H1 (cell line): ENCODE measurements around the gene TMBIM6. TPM values are rescaled to one million over a fixed set of nuclear protein-coding genes. Genes with fewer than 3 reads are reported as not detected.
A peak's percentile ranks its signal among the peaks of the same experiment; 100 is the strongest.

Experiments
- CTCF ChIA-PET: fragments of 300-600 bp; sonication (Branson Sonifier 250); formaldehyde crosslinking; loops from one replicate; lab custom pipeline; 2021; ENCODE audit not compliant: partially characterized antibody; lab: Charles Lee
- POLR2A ChIA-PET: fragments of 300-600 bp; sonication (Branson Sonifier 250); formaldehyde crosslinking; loops from one replicate; lab custom pipeline; 2021; ENCODE audit warnings: inconsistent platforms; ENCODE audit not compliant: partially characterized antibody; lab: Charles Lee
- DNase-seq, 2 experiments: peaks; one replicate each; pipeline versions ENCODE4 v3.0.0 to v3.0.0-alpha.2; 2010 to 2022; ENCODE audit warnings: low spot score in 2 of 2, low read depth in 1 of 2, mixed read lengths in 1 of 2
- FAIRE-seq: peaks from 2 replicates; lab custom pipeline; 2011; peaks lifted over from hg19 to GRCh38; lab: Jason Lieb, UNC
- H2AFZ ChIP-seq: 2 replicates; pipeline ENCODE4 v1.8.1; 2012; ENCODE audit warnings: low read length, inconsistent platforms
- H2AK5ac ChIP-seq: 2 replicates; pipeline ENCODE4 v1.6.1; 2013; ENCODE audit warnings: low read depth, low read length
- H2BK120ac ChIP-seq: replicated peaks from 2 replicates; pipeline ENCODE3; 2013; ENCODE audit warnings: low read depth, low read length, inconsistent platforms
- H2BK12ac ChIP-seq: 2 replicates; pipeline ENCODE4 v1.6.1; 2013; ENCODE audit warnings: low read depth, low read length
- H2BK15ac ChIP-seq: 2 replicates; pipeline ENCODE4 v1.6.1; 2013; ENCODE audit warnings: low read length
- H2BK20ac ChIP-seq: 2 replicates; pipeline ENCODE4 v1.6.1; 2013; ENCODE audit warnings: low read length
- H2BK5ac ChIP-seq: 2 replicates; pipeline ENCODE4 v1.6.1; 2013; ENCODE audit warnings: low read depth, low read length
- H3K14ac ChIP-seq: 2 replicates; pipeline ENCODE4 v1.6.1; 2013; ENCODE audit warnings: inconsistent platforms; ENCODE audit not compliant: insufficient read length
- H3K18ac ChIP-seq: 2 replicates; pipeline ENCODE4 v1.6.1; 2013; ENCODE audit warnings: low read length; ENCODE audit errors: extremely low read depth
- H3K23ac ChIP-seq: 2 replicates; pipeline ENCODE4 v1.6.1; 2013; ENCODE audit warnings: inconsistent platforms; ENCODE audit not compliant: insufficient read length
- H3K23me2 ChIP-seq: 2 replicates; pipeline ENCODE4 v1.6.1; 2013; ENCODE audit warnings: low read depth, low read length
- H3K27ac ChIP-seq: 2 replicates; pipeline ENCODE4 v1.6.1; 2011; ENCODE audit warnings: low read depth, low read length, inconsistent platforms
- H3K27me3 ChIP-seq, 4 experiments: replicated peaks in 1 of 4; 1 replicate in 1 of 4; 2 replicates in 3 of 4; pipeline versions ENCODE4 v1.6.1 to v1.8.1; 2011 to 2013; ENCODE audit warnings: low read length in 3 of 4, mild to moderate bottlenecking in 3 of 4, inconsistent platforms in 2 of 4, mixed read lengths in 2 of 4, moderate library complexity in 1 of 4; ENCODE audit not compliant: control insufficient read depth in 3 of 4, insufficient read depth in 3 of 4; ENCODE audit errors: extremely low read depth in 1 of 4
- H3K36me3 ChIP-seq, 4 experiments: 2 replicates each; pipeline versions ENCODE4 v1.6.1 to v1.8.1; 2011 to 2013; ENCODE audit warnings: mild to moderate bottlenecking in 4 of 4, low read length in 3 of 4, moderate library complexity in 2 of 4, control low read depth in 1 of 4, inconsistent platforms in 1 of 4; ENCODE audit not compliant: insufficient read depth in 4 of 4, control insufficient read depth in 2 of 4
- H3K4ac ChIP-seq: replicated peaks from 2 replicates; pipeline ENCODE3; 2013; ENCODE audit warnings: low read length, low read depth, mixed read lengths, inconsistent platforms; ENCODE audit not compliant: insufficient read length
- H3K4me1 ChIP-seq, 4 experiments: replicated peaks in 1 of 4; 1 replicate in 1 of 4; 2 replicates in 3 of 4; pipeline versions ENCODE4 v1.6.1 to v1.8.1; 2011 to 2013; ENCODE audit warnings: low read length in 3 of 4, inconsistent platforms in 2 of 4, mixed read lengths in 1 of 4; ENCODE audit not compliant: insufficient read depth in 4 of 4, control insufficient read depth in 3 of 4
- H3K4me2 ChIP-seq, 2 experiments: 2 replicates each; pipeline versions ENCODE4 v1.6.1 to v1.8.1; 2011 to 2013; ENCODE audit warnings: low read depth in 2 of 2, low read length in 2 of 2, control low read depth in 1 of 2, inconsistent platforms in 1 of 2, mild to moderate bottlenecking in 1 of 2; ENCODE audit not compliant: insufficient read depth in 1 of 2
- H3K4me3 ChIP-seq, 4 experiments: fragments of 200-600, 300-600 bp in 1 of 4; sonication (generic), shearing (Covaris generic), sonication (Bioruptor Twin) in 1 of 4; 2 replicates each; pipeline versions ENCODE4 v1.5.1 to v1.8.1; 2011 to 2016; ENCODE audit warnings: low read length in 4 of 4, low read depth in 3 of 4, control low read depth in 2 of 4, inconsistent platforms in 2 of 4, mild to moderate bottlenecking in 2 of 4, mixed read lengths in 1 of 4, moderate library complexity in 1 of 4; ENCODE audit not compliant: insufficient read depth in 2 of 4; ENCODE audit errors: extremely low read depth in 1 of 4
- H3K56ac ChIP-seq: replicated peaks from 2 replicates; pipeline ENCODE3; 2013; ENCODE audit warnings: low read depth, mild to moderate bottlenecking, mixed read lengths, low read length, inconsistent platforms; ENCODE audit not compliant: insufficient read length
- H3K79me1 ChIP-seq: 2 replicates; pipeline ENCODE4 v1.6.1; 2013; ENCODE audit warnings: low read depth, low read length, control low read depth
- H3K79me2 ChIP-seq, 2 experiments: 2 replicates each; pipeline versions ENCODE4 v1.6.1 to v1.8.1; 2012 to 2013; ENCODE audit warnings: low read length in 2 of 2, mild to moderate bottlenecking in 2 of 2, inconsistent platforms in 1 of 2; ENCODE audit not compliant: insufficient read depth in 2 of 2, control insufficient read depth in 1 of 2
- H3K9ac ChIP-seq, 4 experiments: replicated peaks in 1 of 4; 1 replicate in 1 of 4; 2 replicates in 3 of 4; pipeline versions ENCODE4 v1.6.1 to v1.8.1; 2011 to 2013; ENCODE audit warnings: low read depth in 3 of 4, low read length in 3 of 4, control low read depth in 2 of 4, mild to moderate bottlenecking in 2 of 4, moderate library complexity in 2 of 4, inconsistent platforms in 1 of 4; ENCODE audit errors: extremely low read depth in 1 of 4
- H3K9me3 ChIP-seq, 2 experiments: 2 replicates each; pipeline versions ENCODE4 v1.6.1 to v1.8.1; 2012 to 2013; ENCODE audit warnings: mild to moderate bottlenecking in 2 of 2, moderate library complexity in 2 of 2, control low read depth in 1 of 2, inconsistent platforms in 1 of 2, low read depth in 1 of 2, low read length in 1 of 2, mixed read lengths in 1 of 2; ENCODE audit not compliant: insufficient read depth in 2 of 2
- H4K20me1 ChIP-seq, 2 experiments: replicated peaks in 1 of 2; 2 replicates each; pipeline versions ENCODE3 to v1.8.1; 2011 to 2013; ENCODE audit warnings: inconsistent platforms in 2 of 2, low read length in 2 of 2, mild to moderate bottlenecking in 1 of 2; ENCODE audit not compliant: insufficient read depth in 2 of 2, control insufficient read depth in 1 of 2
- H4K5ac ChIP-seq: 2 replicates; pipeline ENCODE4 v1.6.1; 2013; ENCODE audit warnings: low read length, low read depth, mixed read lengths, inconsistent platforms; ENCODE audit not compliant: insufficient read length
- H4K8ac ChIP-seq: 2 replicates; pipeline ENCODE4 v1.8.0; 2013; ENCODE audit warnings: mild to moderate bottlenecking, moderate library complexity, low read length, inconsistent platforms; ENCODE audit not compliant: insufficient read depth; ENCODE audit errors: extremely low read depth
- H4K91ac ChIP-seq: replicated peaks from 2 replicates; pipeline ENCODE3; 2013; ENCODE audit warnings: low read length, mixed read lengths, inconsistent platforms; ENCODE audit not compliant: insufficient read length
- FOSL1 ChIP-seq: IDR thresholded peaks from 2 replicates; pipeline ENCODE4 v1.6.1; 2011; ENCODE audit warnings: mild to moderate bottlenecking, low read depth, low read length, moderate library complexity; ENCODE audit not compliant: insufficient read depth
- HDAC2 ChIP-seq, 2 experiments: fragments of 300-600 bp in 1 of 2; sonication (generic) in 1 of 2; IDR thresholded peaks; 2 replicates each; pipeline ENCODE4 v1.6.1; 2011 to 2012; ENCODE audit warnings: low read depth in 2 of 2, low read length in 2 of 2, mild to moderate bottlenecking in 2 of 2, moderate library complexity in 2 of 2, borderline replicate concordance in 1 of 2, inconsistent platforms in 1 of 2
- HDAC6 ChIP-seq: IDR thresholded peaks from one replicate; pipeline ENCODE4 v1.7.1; 2012; ENCODE audit warnings: low read depth, mild to moderate bottlenecking, inconsistent platforms, low read length, moderate library complexity
- PHF8 ChIP-seq: fragments of 200-600 bp; sonication (generic); conservative IDR thresholded peaks from 2 replicates; pipeline ENCODE4 v1.7.1; 2012; ENCODE audit warnings: low read depth, mild to moderate bottlenecking, inconsistent platforms, low read length, moderate library complexity
- RBBP5 ChIP-seq: IDR thresholded peaks from 2 replicates; pipeline ENCODE4 v1.7.1; 2012; ENCODE audit warnings: low read depth, mild to moderate bottlenecking, inconsistent platforms, low read length, moderate library complexity, borderline replicate concordance
- SP1 ChIP-seq: IDR thresholded peaks from 2 replicates; pipeline ENCODE4 v1.6.1; 2011; ENCODE audit warnings: low read depth, low read length
- TBP ChIP-seq: IDR thresholded peaks from 2 replicates; pipeline ENCODE4 v1.6.1; 2011; ENCODE audit warnings: low read depth, low read length, improper control_type of control experiment
- WGBS, 2 experiments: shearing (Covaris generic) in 1 of 2; methylation state at CpG; one replicate each; pipeline versions ENCODE4 v1.1.6 to v1.1.7; 2013 to 2015; ENCODE audit warnings: low lambda C conversion rate in 2 of 2, mixed read lengths in 2 of 2, inconsistent platforms in 1 of 2, low coverage in 1 of 2, missing lambda C conversion rate in 1 of 2; ENCODE audit not compliant: insufficient replicate concordance in 2 of 2, insufficient coverage in 1 of 2, insufficient read length in 1 of 2; ENCODE audit errors: extremely low coverage in 1 of 2, missing lambda C conversion rate in 1 of 2; 5-methylcytosine and 5-hydroxymethylcytosine counted together
- polyA plus RNA-seq, 7 experiments: library from polyadenylated mRNA; depleted of rRNA in 3 of 7; stranded (reverse) in 5 of 7; unstranded in 2 of 7; fragments of >200 nt in 5 of 7; fragments of 200-250 nt in 2 of 7; gene quantifications; 1 replicate in 5 of 7; 2 replicates in 1 of 7; 4 replicates in 1 of 7; pipeline versions ENCODE4 v1.2.1 to v1.2.3, GENCODE V29; 2011 to 2013; ENCODE audit warnings: missing spikeins in 2 of 7, mixed read lengths in 2 of 7
- total RNA-seq: library from RNA; stranded (reverse); fragmentation: NEBNext Ultra II Directional; extraction: Animal tissue kit (Norgen Biotek cat#: 25700); gene quantifications from 2 replicates; pipeline ENCODE4 v1.2.1, GENCODE V29; 2021

TMBIM6 gene
- total and polyA plus RNA-seq, 2 of the 8 experiments (the other 6 are each of a cell fraction or from before 2014, with no cell fraction given), result 423 to 556 TPM

- Histone ChIP-seq H2BK15ac (no peak overlapping the region), H3K14ac (no peak overlapping the region), H3K4me2 (no peak overlapping the region), H3K27ac (no peak overlapping the region), H2BK20ac (no peak overlapping the region), H3K23me2 (no peaks in the 10 kb centered on the region; the same call in 1 of the 2 replicates), H3K18ac (no peak overlapping the region), H4K91ac (no peak overlapping the region), H3K9ac (peak overlapping the region in 1 of 4 experiments; percentile 13; a peak in 1 of 7 replicates), H3K4ac (no peak overlapping the region), H3K36me3 (peaks cover 0 to 25% (median 5%) of the 10 kb centered on the region in 4 experiments; a peak in 6 of 8 replicates), H3K79me2 (peaks cover 0 to 15% of the 10 kb centered on the region in 2 experiments; a peak in 1 of 4 replicates), H3K4me1 (peaks cover 16 to 34% (median 22%) of the 10 kb centered on the region in 4 experiments), H4K8ac (no peak overlapping the region), H3K23ac (no peak overlapping the region), H4K5ac (no peak overlapping the region), H3K9me3 (no peaks in the 10 kb centered on the region), H2AK5ac (no peak overlapping the region), H2AFZ (no peak overlapping the region), H3K79me1 (peaks cover 7% of the 10 kb centered on the region; the same call in 1 of the 2 replicates), H3K4me3 (no peak overlapping the region), H2BK12ac (no peak overlapping the region), H3K56ac (no peak overlapping the region), H2BK120ac (no peak overlapping the region), H3K27me3 (no peaks in the 10 kb centered on the region), H4K20me1 (peaks cover 4 to 8% of the 10 kb centered on the region in 2 experiments), H2BK5ac (no peak overlapping the region)
- 88% methylated on average over 7 of the region's 7 CpGs; no CpG with 5 or more reads in 1 of the 2 experiments for WGBS, 2 experiments
- ChIA-PET CTCF (interaction anchor here (2.7 to 6.4 kb wide), 2 partner anchors 9 to 31 kb away, joined by 20 to 44 read pairs; no protein-coding TSS in a partner anchor), POLR2A (interaction anchor here (0.6 to 1.2 kb wide), 3 partner anchors 11 to 22 kb away, joined by 3 read pairs; no protein-coding TSS in a partner anchor)
- TF ChIP-seq HDAC2 (IDR thresholded peaks at IDR 0.05; ENCODE audit: borderline replicate concordance in 1 of 2, low read depth in 2 of 2, low read length in 2 of 2) (no peak), FOSL1 (no peak), TBP (no peak), HDAC6 (no peak), RBBP5 (no peak), SP1 (no peak), PHF8 (no peak)
- DNase-seq, result no peak
- no peak for FAIRE-seq
Measured at GRCh38 chr12:49806877-49807276, 65.5 kb downstream of the TMBIM6 start.
